SK-N-SH treated with all-trans-retinoic acid at 6 μM for 48 hours (cell line): ENCODE results near the gene SNX11.

ENCODE experiments used
- ATAC-seq: fragments of 200-7000 bp; cut with Tn5 transposase; 3 replicates; pipeline ENCODE4 v1.9.1; 2020; ENCODE audit warnings: mild to moderate bottlenecking, moderate library complexity
- ARNTL ChIP-seq: fragments of 450-650 bp; formaldehyde crosslinking; IDR thresholded peaks from 2 replicates; pipeline ENCODE4 v1.5.0; 2020; ENCODE audit warnings: low read depth, mild to moderate bottlenecking, moderate library complexity, borderline replicate concordance
- CREB5 ChIP-seq: fragments of 250-450 bp; sonication (Bioruptor Pico); IDR thresholded peaks from 2 replicates; pipeline ENCODE4 v1.5.1; 2020; ENCODE audit warnings: low read depth, mild to moderate bottlenecking, moderate library complexity
- CSDC2 ChIP-seq: fragments of 250-450 bp; sonication (Bioruptor Pico); IDR thresholded peaks from 2 replicates; pipeline ENCODE4 v1.5.0; 2020; ENCODE audit warnings: mild to moderate bottlenecking, moderate library complexity
- ESRRG ChIP-seq: fragments of 250-450 bp; sonication (Bioruptor Pico); IDR thresholded peaks from 2 replicates; pipeline ENCODE4 v1.6.1; 2021; ENCODE audit warnings: mild to moderate bottlenecking
- POU6F1 ChIP-seq: fragments of 250-450 bp; sonication (Bioruptor Pico); IDR thresholded peaks from 2 replicates; pipeline ENCODE4 v1.8.0; 2021; ENCODE audit warnings: low read depth, mild to moderate bottlenecking, moderate library complexity, borderline replicate concordance
- PPARA ChIP-seq: fragments of 250-450 bp; sonication (Bioruptor Pico); IDR thresholded peaks from 2 replicates; pipeline ENCODE4 v1.5.0; 2020; ENCODE audit warnings: mild to moderate bottlenecking, borderline replicate concordance
- RARB ChIP-seq: fragments of 250-450 bp; sonication (Bioruptor Pico); IDR thresholded peaks from 2 replicates; pipeline ENCODE4 v1.8.0; 2021; ENCODE audit warnings: mild to moderate bottlenecking, moderate library complexity
- SNAI2 ChIP-seq: fragments of 250-450 bp; sonication (Bioruptor Pico); IDR thresholded peaks from 2 replicates; pipeline ENCODE4 v1.5.0; 2020; ENCODE audit warnings: mild to moderate bottlenecking, moderate library complexity
- ZC3H10 ChIP-seq: fragments of 250-450 bp; sonication (Bioruptor Pico); IDR thresholded peaks from 2 replicates; pipeline ENCODE4 v1.5.1; 2021; ENCODE audit warnings: mild to moderate bottlenecking, moderate library complexity
- ZFP3 ChIP-seq: fragments of 250-450 bp; sonication (Bioruptor Pico); IDR thresholded peaks from 2 replicates; pipeline ENCODE4 v1.5.0; 2020; ENCODE audit warnings: mild to moderate bottlenecking, moderate library complexity
- ZNF565 ChIP-seq: fragments of 450-650 bp; formaldehyde crosslinking; conservative IDR thresholded peaks from 2 replicates; pipeline ENCODE4 v1.5.0; 2020; ENCODE audit warnings: low read depth, mild to moderate bottlenecking, moderate library complexity
- ZNF8 ChIP-seq: fragments of 450-650 bp; formaldehyde crosslinking; IDR thresholded peaks from 2 replicates; pipeline ENCODE4 v1.5.0; 2020; ENCODE audit warnings: mild to moderate bottlenecking, moderate library complexity
- TF ChIP-seq, protein P1 (sequence below): fragments of 250-450 bp; sonication (Bioruptor Pico); IDR thresholded peaks from 2 replicates; pipeline ENCODE4 v1.5.0; 2020; ENCODE audit warnings: mild to moderate bottlenecking, moderate library complexity
- TF ChIP-seq, protein P2 (sequence below): fragments of 250-450 bp; sonication (Bioruptor Pico); IDR thresholded peaks from 2 replicates; pipeline ENCODE4 v1.5.1; 2021; ENCODE audit warnings: mild to moderate bottlenecking, moderate library complexity

SNX11 gene

DNA sequence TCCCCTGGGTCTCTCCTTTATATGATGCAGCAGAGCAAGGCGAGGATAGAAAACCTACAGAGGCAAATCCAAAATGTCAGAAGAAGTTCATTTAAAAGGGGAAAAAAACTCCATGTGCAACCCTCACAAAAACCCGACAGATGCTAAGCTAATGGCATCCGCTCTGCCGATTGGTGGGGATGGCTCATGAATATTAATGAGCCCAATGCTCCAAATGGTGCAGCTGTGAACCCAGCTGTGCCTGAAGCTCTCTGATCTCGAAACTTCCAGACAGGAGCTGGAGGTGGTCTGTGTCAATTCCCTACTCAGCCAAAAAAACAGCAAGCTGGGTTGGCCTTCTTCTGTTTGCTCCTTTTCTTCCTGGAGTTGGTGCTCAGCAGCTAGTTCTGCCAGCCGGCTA, 15.5 kb downstream of the SNX11 start:
- TF ChIP-seq ESRRG (CRISPR knock-in tag), result no peak
- no peak for TF ChIP-seq ZNF565 (CRISPR knock-in tag)
- no peak for TF ChIP-seq CSDC2 (CRISPR knock-in tag)
- no peak for TF ChIP-seq SNAI2 (CRISPR knock-in tag)
- TF ChIP-seq POU6F1 (CRISPR knock-in tag), result no peak
- no peak for TF ChIP-seq ZFP3 (CRISPR knock-in tag)
- TF ChIP-seq ZC3H10 (CRISPR knock-in tag), result no peak
- TF ChIP-seq CREB5 (CRISPR knock-in tag), result no peak

DNA sequence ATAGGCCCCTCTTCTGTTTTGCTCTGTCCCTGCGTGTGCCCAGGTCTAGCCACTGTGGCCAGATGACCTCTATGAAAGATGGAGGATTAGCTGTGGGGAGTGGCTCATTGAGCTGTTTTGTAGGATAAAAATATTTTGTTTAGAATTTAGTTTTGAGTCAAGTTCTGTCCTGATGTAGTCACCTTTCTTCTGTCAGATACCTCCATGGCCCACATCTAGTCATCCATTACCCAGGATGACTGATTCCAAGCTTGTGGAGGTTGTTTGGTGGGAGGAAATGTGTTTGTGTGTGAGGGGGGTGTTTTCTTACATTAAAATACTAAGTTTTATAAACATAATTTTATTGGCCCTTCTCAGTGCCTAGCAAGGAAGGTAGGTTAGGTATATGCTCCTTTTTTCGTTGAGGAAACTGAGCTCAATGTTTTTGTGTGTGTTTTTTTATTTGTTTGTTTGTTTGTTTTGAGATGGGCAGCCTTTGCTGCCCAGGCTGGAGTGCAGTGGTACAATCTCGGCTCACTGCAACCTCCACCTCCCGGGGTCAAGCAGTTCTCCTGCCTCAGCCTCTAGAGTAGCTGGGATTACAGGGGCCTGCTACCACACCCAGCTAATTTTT, 16.3 kb downstream of the SNX11 start:
- no peak for TF ChIP-seq ARNTL
- TF ChIP-seq POU6F1 (CRISPR knock-in tag), result no peak
- no peak for TF ChIP-seq ZFP3 (CRISPR knock-in tag)
- TF ChIP-seq, protein P1, sequence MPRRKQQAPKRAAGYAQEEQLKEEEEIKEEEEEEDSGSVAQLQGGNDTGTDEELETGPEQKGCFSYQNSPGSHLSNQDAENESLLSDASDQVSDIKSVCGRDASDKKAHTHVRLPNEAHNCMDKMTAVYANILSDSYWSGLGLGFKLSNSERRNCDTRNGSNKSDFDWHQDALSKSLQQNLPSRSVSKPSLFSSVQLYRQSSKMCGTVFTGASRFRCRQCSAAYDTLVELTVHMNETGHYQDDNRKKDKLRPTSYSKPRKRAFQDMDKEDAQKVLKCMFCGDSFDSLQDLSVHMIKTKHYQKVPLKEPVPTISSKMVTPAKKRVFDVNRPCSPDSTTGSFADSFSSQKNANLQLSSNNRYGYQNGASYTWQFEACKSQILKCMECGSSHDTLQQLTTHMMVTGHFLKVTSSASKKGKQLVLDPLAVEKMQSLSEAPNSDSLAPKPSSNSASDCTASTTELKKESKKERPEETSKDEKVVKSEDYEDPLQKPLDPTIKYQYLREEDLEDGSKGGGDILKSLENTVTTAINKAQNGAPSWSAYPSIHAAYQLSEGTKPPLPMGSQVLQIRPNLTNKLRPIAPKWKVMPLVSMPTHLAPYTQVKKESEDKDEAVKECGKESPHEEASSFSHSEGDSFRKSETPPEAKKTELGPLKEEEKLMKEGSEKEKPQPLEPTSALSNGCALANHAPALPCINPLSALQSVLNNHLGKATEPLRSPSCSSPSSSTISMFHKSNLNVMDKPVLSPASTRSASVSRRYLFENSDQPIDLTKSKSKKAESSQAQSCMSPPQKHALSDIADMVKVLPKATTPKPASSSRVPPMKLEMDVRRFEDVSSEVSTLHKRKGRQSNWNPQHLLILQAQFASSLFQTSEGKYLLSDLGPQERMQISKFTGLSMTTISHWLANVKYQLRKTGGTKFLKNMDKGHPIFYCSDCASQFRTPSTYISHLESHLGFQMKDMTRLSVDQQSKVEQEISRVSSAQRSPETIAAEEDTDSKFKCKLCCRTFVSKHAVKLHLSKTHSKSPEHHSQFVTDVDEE (CRISPR knock-in tag), result no peak
- TF ChIP-seq, protein P2, sequence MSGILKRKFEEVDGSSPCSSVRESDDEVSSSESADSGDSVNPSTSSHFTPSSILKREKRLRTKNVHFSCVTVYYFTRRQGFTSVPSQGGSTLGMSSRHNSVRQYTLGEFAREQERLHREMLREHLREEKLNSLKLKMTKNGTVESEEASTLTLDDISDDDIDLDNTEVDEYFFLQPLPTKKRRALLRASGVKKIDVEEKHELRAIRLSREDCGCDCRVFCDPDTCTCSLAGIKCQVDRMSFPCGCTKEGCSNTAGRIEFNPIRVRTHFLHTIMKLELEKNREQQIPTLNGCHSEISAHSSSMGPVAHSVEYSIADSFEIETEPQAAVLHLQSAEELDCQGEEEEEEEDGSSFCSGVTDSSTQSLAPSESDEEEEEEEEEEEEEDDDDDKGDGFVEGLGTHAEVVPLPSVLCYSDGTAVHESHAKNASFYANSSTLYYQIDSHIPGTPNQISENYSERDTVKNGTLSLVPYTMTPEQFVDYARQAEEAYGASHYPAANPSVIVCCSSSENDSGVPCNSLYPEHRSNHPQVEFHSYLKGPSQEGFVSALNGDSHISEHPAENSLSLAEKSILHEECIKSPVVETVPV (CRISPR knock-in tag), result no peak
- no peak for ATAC-seq

More for the DNA sequence above, 15.5 kb downstream of the SNX11 start:
- no peak for ATAC-seq

DNA sequence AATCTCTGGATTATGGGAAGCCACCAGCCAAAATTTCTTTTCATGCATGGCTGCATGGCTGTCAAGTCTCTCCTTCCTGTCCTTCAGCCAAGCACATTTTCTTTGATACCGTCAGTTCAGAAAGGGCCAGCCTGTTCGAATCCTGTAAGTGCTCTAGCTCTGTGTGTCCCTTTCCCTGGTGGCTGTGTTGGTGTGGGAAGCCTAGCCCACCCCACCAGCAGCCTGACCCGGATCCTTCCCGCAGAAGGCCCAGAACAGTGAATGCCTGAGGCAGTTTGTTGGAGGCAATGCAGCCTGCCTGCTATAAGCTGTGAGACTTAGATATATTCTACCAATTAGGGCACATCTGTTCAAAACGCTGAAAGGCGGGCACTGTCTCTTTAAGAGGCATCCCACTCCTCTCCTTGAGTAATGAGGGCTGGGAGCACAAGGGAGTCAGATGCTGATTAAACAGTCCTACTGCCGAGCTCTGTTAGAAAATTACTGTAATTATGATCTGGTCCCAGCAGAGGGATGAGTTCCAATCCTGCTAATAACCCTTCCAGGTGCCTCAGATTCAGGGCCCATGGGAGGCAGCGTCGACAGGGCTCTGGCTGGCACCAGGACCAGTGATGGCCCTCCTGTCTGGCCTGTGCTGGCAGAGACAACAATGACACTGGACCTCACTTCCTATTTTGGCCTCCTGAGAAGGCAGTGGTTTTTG, 18.4 kb downstream of the SNX11 start:
- ATAC-seq, result no peak
- TF ChIP-seq ZNF8 (no peak), ESRRG (CRISPR knock-in tag) (no peak), CREB5 (CRISPR knock-in tag) (no peak)

GRCh38 chr17:48126532-48126850, 18.9 kb downstream of the SNX11 start:
- TF ChIP-seq ZFP3 (CRISPR knock-in tag), result no peak
- no peak for TF ChIP-seq ARNTL
- no peak for TF ChIP-seq POU6F1 (CRISPR knock-in tag)
- no peak for TF ChIP-seq RARB
- TF ChIP-seq PPARA (CRISPR knock-in tag), result no peak
- no peak for ATAC-seq
